ENCODE data around the gene CBR4.

GRCh38 chr4:168995537-168996295, 14.3 kb downstream of the CBR4 start:
- TF ChIP-seq, protein P1, sequence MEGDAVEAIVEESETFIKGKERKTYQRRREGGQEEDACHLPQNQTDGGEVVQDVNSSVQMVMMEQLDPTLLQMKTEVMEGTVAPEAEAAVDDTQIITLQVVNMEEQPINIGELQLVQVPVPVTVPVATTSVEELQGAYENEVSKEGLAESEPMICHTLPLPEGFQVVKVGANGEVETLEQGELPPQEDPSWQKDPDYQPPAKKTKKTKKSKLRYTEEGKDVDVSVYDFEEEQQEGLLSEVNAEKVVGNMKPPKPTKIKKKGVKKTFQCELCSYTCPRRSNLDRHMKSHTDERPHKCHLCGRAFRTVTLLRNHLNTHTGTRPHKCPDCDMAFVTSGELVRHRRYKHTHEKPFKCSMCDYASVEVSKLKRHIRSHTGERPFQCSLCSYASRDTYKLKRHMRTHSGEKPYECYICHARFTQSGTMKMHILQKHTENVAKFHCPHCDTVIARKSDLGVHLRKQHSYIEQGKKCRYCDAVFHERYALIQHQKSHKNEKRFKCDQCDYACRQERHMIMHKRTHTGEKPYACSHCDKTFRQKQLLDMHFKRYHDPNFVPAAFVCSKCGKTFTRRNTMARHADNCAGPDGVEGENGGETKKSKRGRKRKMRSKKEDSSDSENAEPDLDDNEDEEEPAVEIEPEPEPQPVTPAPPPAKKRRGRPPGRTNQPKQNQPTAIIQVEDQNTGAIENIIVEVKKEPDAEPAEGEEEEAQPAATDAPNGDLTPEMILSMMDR (IDR thresholded peaks at IDR 0.05) = peak in 1 of 5 experiments; percentile 31
- no peak for TF ChIP-seq EP300 (IDR thresholded peaks at IDR 0.05)
